Measurements from ENCODE around the gene OTC.

The OTC gene

DNA sequence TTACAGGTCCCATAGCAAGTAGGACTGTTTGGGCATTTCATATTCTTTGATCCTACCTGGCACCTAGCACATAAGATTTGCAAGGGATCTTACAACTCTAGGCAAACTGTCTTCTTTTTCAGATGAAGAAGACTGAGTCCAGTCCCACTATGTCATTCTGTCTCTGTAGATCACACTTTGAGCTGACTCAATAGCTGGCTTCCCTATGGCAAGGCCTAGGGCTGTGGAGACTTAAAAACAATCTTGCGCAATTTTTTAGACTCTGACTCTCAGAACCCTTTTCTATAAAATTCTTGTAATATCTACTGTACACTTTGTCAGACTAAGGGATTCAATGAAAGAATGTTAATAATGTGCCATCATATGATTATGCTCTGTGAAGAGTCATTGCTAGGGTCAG is 26.7 kb downstream of the OTC start:
- no peak overlapping the region for H3K9ac ChIP-seq (ENCODE audit: low read depth in 1 of 2, low read length in 2 of 2)
- H3K4me3 ChIP-seq (ENCODE audit: low read length in 2 of 2): no peak overlapping the region
- no peak overlapping the region for H3K27ac ChIP-seq (ENCODE audit: low read depth in 2 of 2, low read length in 2 of 2)
- H3K4me1 ChIP-seq (ENCODE audit: control insufficient read depth in 2 of 2, insufficient read depth in 2 of 2, low read length in 2 of 2): no peaks in the 10 kb centered on the region
- peaks cover 2 to 7% of the 10 kb centered on the region in 2 donors for H3K27me3 ChIP-seq (ENCODE audit: control insufficient read depth in 2 of 2, insufficient read depth in 2 of 2, low read length in 2 of 2)
- H3K36me3 ChIP-seq (ENCODE audit: control insufficient read depth in 2 of 2, insufficient read depth in 2 of 2, low read length in 2 of 2): no peaks in the 10 kb centered on the region
- H3K9me3 ChIP-seq (ENCODE audit: control insufficient read depth in 2 of 2, low read length in 2 of 2): no peaks in the 10 kb centered on the region

DNA sequence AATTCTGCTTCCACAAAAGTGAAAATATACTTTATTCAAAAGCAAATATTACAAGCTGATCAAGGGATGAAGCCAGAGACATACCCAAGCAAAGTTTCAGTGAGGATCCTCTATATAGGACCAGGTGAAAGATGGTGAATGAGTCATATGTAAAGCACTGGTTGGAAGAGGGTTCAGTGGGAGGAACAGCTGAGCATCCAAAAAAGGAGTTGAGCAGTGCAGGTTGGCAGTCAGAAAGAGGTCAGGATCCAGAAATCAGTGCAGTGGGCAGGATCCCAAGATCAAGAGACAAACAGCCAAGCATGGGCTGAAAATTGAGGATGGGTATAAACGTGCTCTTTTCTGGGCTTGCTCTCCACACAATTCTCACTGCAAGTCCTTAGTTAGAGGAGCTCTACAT is 30.3 kb downstream of the OTC start:
- H3K9ac ChIP-seq (ENCODE audit: low read depth in 1 of 2, low read length in 2 of 2): no peak overlapping the region
- peaks cover 2 to 5% of the 10 kb centered on the region in 2 donors for H3K27me3 ChIP-seq (ENCODE audit: control insufficient read depth in 2 of 2, insufficient read depth in 2 of 2, low read length in 2 of 2)
- H3K4me3 ChIP-seq (ENCODE audit: low read length in 2 of 2): no peak overlapping the region
- no peaks in the 10 kb centered on the region for H3K36me3 ChIP-seq (ENCODE audit: control insufficient read depth in 2 of 2, insufficient read depth in 2 of 2, low read length in 2 of 2)
- peaks cover 0 to 2% of the 10 kb centered on the region in 2 donors for H3K9me3 ChIP-seq (ENCODE audit: control insufficient read depth in 2 of 2, low read length in 2 of 2)
- no peaks in the 10 kb centered on the region for H3K4me1 ChIP-seq (ENCODE audit: control insufficient read depth in 2 of 2, insufficient read depth in 2 of 2, low read length in 2 of 2)
- no peak overlapping the region for H3K27ac ChIP-seq (ENCODE audit: low read depth in 2 of 2, low read length in 2 of 2)

GRCh38 chrX:38400389-38400910 is 48.0 kb downstream of the OTC start:
- no peak overlapping the region for H3K4me3 ChIP-seq (ENCODE audit: low read length in 2 of 2)
- peaks cover 0 to 3% of the 10 kb centered on the region in 2 donors for H3K27me3 ChIP-seq (ENCODE audit: control insufficient read depth in 2 of 2, insufficient read depth in 2 of 2, low read length in 2 of 2)
- no peak overlapping the region for H3K27ac ChIP-seq (ENCODE audit: low read depth in 2 of 2, low read length in 2 of 2)
- no peaks in the 10 kb centered on the region for H3K36me3 ChIP-seq (ENCODE audit: control insufficient read depth in 2 of 2, insufficient read depth in 2 of 2, low read length in 2 of 2)
- no peak overlapping the region for H3K9ac ChIP-seq (ENCODE audit: low read depth in 1 of 2, low read length in 2 of 2)
- no peaks in the 10 kb centered on the region for H3K9me3 ChIP-seq (ENCODE audit: control insufficient read depth in 2 of 2, low read length in 2 of 2)
- H3K4me1 ChIP-seq (ENCODE audit: control insufficient read depth in 2 of 2, insufficient read depth in 2 of 2, low read length in 2 of 2): no peaks in the 10 kb centered on the region

DNA sequence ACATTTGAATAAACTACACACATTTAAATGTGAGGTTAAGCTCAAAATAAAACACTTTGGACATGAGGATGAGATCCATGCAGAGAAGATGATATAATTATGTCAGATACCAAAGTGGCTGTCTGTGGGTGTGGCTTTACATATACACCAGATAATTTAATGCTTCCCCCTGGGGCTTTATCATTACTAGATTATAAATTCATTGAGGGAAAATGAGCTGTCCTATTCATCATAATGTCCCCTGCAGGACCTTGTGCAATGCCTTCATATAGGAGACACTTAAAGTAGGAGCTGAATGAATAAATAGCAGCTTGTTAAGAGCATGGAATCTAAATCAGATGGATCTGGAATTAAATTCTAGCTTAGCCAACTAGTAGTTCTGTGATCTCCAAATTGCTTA is 49.7 kb downstream of the OTC start:
- Histone ChIP-seq H3K4me3 (ENCODE audit: low read length in 2 of 2) (no peak overlapping the region), H3K9me3 (ENCODE audit: control insufficient read depth in 2 of 2, low read length in 2 of 2) (no peaks in the 10 kb centered on the region), H3K9ac (ENCODE audit: low read depth in 1 of 2, low read length in 2 of 2) (no peak overlapping the region), H3K36me3 (ENCODE audit: control insufficient read depth in 2 of 2, insufficient read depth in 2 of 2, low read length in 2 of 2) (no peaks in the 10 kb centered on the region), H3K4me1 (ENCODE audit: control insufficient read depth in 2 of 2, insufficient read depth in 2 of 2, low read length in 2 of 2) (no peaks in the 10 kb centered on the region), H3K27me3 (ENCODE audit: control insufficient read depth in 2 of 2, insufficient read depth in 2 of 2, low read length in 2 of 2) (peaks cover 3% of the 10 kb centered on the region in 2 donors), H3K27ac (ENCODE audit: low read depth in 2 of 2, low read length in 2 of 2) (no peak overlapping the region)

DNA sequence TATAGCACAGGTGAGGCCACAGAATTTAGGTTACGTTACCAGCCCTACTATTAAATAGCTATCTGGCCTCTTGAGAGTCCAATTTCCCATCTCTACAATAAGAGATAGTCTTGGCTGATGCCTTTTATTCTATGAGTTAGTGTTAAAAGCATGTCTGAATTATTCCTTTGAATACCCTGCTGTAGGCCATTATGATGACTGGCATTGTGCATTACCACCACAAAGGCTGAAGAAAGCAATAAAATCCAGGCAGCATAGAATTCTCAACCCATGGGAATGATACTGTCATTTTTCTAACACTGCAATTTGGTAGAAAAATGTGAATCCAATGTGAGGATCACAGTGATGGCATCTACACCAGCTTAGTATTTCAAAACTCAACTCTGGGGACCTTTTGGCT is 51.4 kb downstream of the OTC start:
- no peaks in the 10 kb centered on the region for H3K4me1 ChIP-seq (ENCODE audit: control insufficient read depth in 2 of 2, insufficient read depth in 2 of 2, low read length in 2 of 2)
- H3K4me3 ChIP-seq (ENCODE audit: low read length in 2 of 2): no peak overlapping the region
- H3K36me3 ChIP-seq (ENCODE audit: control insufficient read depth in 2 of 2, insufficient read depth in 2 of 2, low read length in 2 of 2): no peaks in the 10 kb centered on the region
- no peaks in the 10 kb centered on the region for H3K9me3 ChIP-seq (ENCODE audit: control insufficient read depth in 2 of 2, low read length in 2 of 2)
- peaks cover 3 to 5% of the 10 kb centered on the region in 2 donors for H3K27me3 ChIP-seq (ENCODE audit: control insufficient read depth in 2 of 2, insufficient read depth in 2 of 2, low read length in 2 of 2)
- no peak overlapping the region for H3K9ac ChIP-seq (ENCODE audit: low read depth in 1 of 2, low read length in 2 of 2)
- no peak overlapping the region for H3K27ac ChIP-seq (ENCODE audit: low read depth in 2 of 2, low read length in 2 of 2)

DNA sequence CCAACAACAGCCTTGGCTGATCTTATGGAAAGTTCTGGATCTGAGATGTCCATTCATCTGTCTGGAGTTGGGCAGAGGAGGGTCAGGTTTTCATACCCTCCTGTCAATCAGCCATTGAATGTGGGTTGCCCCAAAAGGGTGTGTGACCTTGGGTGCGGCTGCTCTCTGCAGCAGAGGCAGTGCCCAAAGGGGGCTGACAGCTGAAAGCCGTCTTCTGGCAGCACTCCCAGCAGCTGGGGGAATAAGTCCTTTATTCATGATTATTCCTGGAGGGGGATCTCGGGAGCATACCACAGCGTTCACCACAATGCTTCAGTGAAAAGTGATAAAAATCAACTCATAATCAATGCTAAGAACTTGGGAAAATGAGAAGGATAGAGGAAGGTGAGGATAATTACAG is 54.7 kb downstream of the OTC start:
- no peaks in the 10 kb centered on the region for H3K9me3 ChIP-seq (ENCODE audit: control insufficient read depth in 2 of 2, low read length in 2 of 2)
- H3K4me1 ChIP-seq (ENCODE audit: control insufficient read depth in 2 of 2, insufficient read depth in 2 of 2, low read length in 2 of 2): no peaks in the 10 kb centered on the region
- H3K27ac ChIP-seq (ENCODE audit: low read depth in 2 of 2, low read length in 2 of 2): no peak overlapping the region
- peaks cover 2 to 3% of the 10 kb centered on the region in 2 donors for H3K27me3 ChIP-seq (ENCODE audit: control insufficient read depth in 2 of 2, insufficient read depth in 2 of 2, low read length in 2 of 2)
- no peak overlapping the region for H3K4me3 ChIP-seq (ENCODE audit: low read length in 2 of 2)
- H3K36me3 ChIP-seq (ENCODE audit: control insufficient read depth in 2 of 2, insufficient read depth in 2 of 2, low read length in 2 of 2): no peaks in the 10 kb centered on the region
- H3K9ac ChIP-seq (ENCODE audit: low read depth in 1 of 2, low read length in 2 of 2): no peak overlapping the region

DNA sequence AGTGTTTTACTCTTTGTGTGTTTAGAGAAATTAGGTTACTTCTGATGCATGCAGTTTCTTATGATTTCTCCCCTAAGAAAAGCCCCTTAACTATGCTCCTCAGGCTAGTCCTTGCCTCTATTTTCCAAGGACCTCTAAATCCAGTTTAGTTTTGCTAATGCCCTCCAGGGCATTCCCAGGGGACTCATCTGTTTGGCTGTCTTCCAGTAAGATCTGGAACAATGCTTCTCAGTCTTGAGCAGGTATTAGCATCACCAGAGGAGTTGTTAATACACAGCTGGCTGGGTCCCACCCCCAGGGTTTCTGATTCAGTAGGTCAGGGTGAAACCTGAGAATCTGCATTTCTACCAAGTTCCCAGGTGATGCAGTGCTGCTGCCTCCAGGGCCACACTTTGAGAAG is 56.9 kb downstream of the OTC start:
- H3K27me3 ChIP-seq (ENCODE audit: control insufficient read depth in 2 of 2, insufficient read depth in 2 of 2, low read length in 2 of 2): peaks cover 2 to 3% of the 10 kb centered on the region in 2 donors
- no peaks in the 10 kb centered on the region for H3K4me1 ChIP-seq (ENCODE audit: control insufficient read depth in 2 of 2, insufficient read depth in 2 of 2, low read length in 2 of 2)
- H3K9me3 ChIP-seq (ENCODE audit: control insufficient read depth in 2 of 2, low read length in 2 of 2): no peaks in the 10 kb centered on the region
- no peak overlapping the region for H3K9ac ChIP-seq (ENCODE audit: low read depth in 1 of 2, low read length in 2 of 2)
- H3K4me3 ChIP-seq (ENCODE audit: low read length in 2 of 2): no peak overlapping the region
- no peak overlapping the region for H3K27ac ChIP-seq (ENCODE audit: low read depth in 2 of 2, low read length in 2 of 2)
- H3K36me3 ChIP-seq (ENCODE audit: control insufficient read depth in 2 of 2, insufficient read depth in 2 of 2, low read length in 2 of 2): no peaks in the 10 kb centered on the region

GRCh38 chrX:38426785-38427184 is 74.4 kb downstream of the OTC start:
- Histone ChIP-seq H3K4me3 (ENCODE audit: low read length in 2 of 2) (no peak overlapping the region), H3K27ac (ENCODE audit: low read depth in 2 of 2, low read length in 2 of 2) (no peak overlapping the region), H3K27me3 (ENCODE audit: control insufficient read depth in 2 of 2, insufficient read depth in 2 of 2, low read length in 2 of 2) (peaks cover 0 to 8% of the 10 kb centered on the region in 2 donors), H3K4me1 (ENCODE audit: control insufficient read depth in 2 of 2, insufficient read depth in 2 of 2, low read length in 2 of 2) (no peaks in the 10 kb centered on the region), H3K9ac (ENCODE audit: low read depth in 1 of 2, low read length in 2 of 2) (no peak overlapping the region), H3K36me3 (ENCODE audit: control insufficient read depth in 2 of 2, insufficient read depth in 2 of 2, low read length in 2 of 2) (no peaks in the 10 kb centered on the region), H3K9me3 (ENCODE audit: control insufficient read depth in 2 of 2, low read length in 2 of 2) (no peaks in the 10 kb centered on the region)

DNA sequence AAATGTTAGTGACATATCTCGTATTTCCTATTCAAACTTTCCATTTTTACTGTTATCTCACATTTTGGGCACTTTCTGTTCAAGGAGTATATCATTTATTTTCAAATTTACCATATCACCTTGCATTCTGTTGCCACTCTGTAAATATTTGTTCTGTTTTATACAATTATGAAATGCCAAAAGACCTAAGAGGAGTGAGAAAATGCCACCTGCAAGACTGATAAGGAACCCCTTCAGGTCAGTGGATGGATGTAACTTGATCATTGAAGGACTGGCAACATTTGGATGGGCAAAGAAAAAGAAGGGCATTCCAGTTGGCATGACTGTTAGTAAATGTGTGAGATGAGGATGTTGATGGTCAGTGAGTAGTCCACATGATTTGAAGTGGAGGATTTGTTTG is 79.1 kb downstream of the OTC start:
- Histone ChIP-seq H3K9ac (ENCODE audit: low read depth in 1 of 2, low read length in 2 of 2) (no peak overlapping the region), H3K4me3 (ENCODE audit: low read length in 2 of 2) (no peak overlapping the region), H3K36me3 (ENCODE audit: control insufficient read depth in 2 of 2, insufficient read depth in 2 of 2, low read length in 2 of 2) (no peaks in the 10 kb centered on the region), H3K27ac (ENCODE audit: low read depth in 2 of 2, low read length in 2 of 2) (no peak overlapping the region), H3K27me3 (ENCODE audit: control insufficient read depth in 2 of 2, insufficient read depth in 2 of 2, low read length in 2 of 2) (peaks cover 0 to 6% of the 10 kb centered on the region in 2 donors), H3K4me1 (ENCODE audit: control insufficient read depth in 2 of 2, insufficient read depth in 2 of 2, low read length in 2 of 2) (no peaks in the 10 kb centered on the region), H3K9me3 (ENCODE audit: control insufficient read depth in 2 of 2, low read length in 2 of 2) (no peaks in the 10 kb centered on the region)

GRCh38 chrX:38435130-38435529 is 82.7 kb downstream of the OTC start:
- peaks cover 4 to 6% of the 10 kb centered on the region in 2 donors for H3K27me3 ChIP-seq (ENCODE audit: control insufficient read depth in 2 of 2, insufficient read depth in 2 of 2, low read length in 2 of 2)

DNA sequence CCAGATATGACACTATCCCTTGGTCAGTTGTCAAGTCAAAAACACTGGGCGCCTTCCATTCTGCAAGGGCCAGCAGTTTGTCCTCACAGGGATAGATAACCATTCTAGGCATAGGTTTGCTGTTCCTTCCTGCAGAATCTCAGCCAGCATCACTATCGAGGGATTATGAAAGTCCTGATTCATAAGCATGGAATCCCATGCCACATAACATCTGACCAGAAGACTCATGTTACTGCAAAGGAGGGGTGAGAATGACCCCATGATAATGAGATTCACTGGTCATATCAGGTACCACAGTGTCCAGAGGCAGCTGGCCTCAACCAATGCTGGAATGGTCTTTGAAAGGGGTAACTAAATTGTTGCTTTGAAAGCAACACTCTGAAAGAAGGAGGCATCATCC is 84.7 kb downstream of the OTC start:
- no peaks in the 10 kb centered on the region for H3K4me1 ChIP-seq (ENCODE audit: control insufficient read depth in 2 of 2, insufficient read depth in 2 of 2, low read length in 2 of 2)
- peaks cover 0 to 4% of the 10 kb centered on the region in 2 donors for H3K27me3 ChIP-seq (ENCODE audit: control insufficient read depth in 2 of 2, insufficient read depth in 2 of 2, low read length in 2 of 2)
- H3K9me3 ChIP-seq (ENCODE audit: control insufficient read depth in 2 of 2, low read length in 2 of 2): no peaks in the 10 kb centered on the region
- H3K27ac ChIP-seq (ENCODE audit: low read depth in 2 of 2, low read length in 2 of 2): no peak overlapping the region
- H3K36me3 ChIP-seq (ENCODE audit: control insufficient read depth in 2 of 2, insufficient read depth in 2 of 2, low read length in 2 of 2): no peaks in the 10 kb centered on the region
- no peak overlapping the region for H3K9ac ChIP-seq (ENCODE audit: low read depth in 1 of 2, low read length in 2 of 2)
- H3K4me3 ChIP-seq (ENCODE audit: low read length in 2 of 2): no peak overlapping the region

More at GRCh38 chrX:38435130-38435529, 82.7 kb downstream of the OTC start:
- Histone ChIP-seq H3K4me3 (ENCODE audit: low read length in 2 of 2) (no peak overlapping the region), H3K27ac (ENCODE audit: low read depth in 2 of 2, low read length in 2 of 2) (no peak overlapping the region), H3K36me3 (ENCODE audit: control insufficient read depth in 2 of 2, insufficient read depth in 2 of 2, low read length in 2 of 2) (no peaks in the 10 kb centered on the region), H3K9me3 (ENCODE audit: control insufficient read depth in 2 of 2, low read length in 2 of 2) (no peaks in the 10 kb centered on the region), H3K9ac (ENCODE audit: low read depth in 1 of 2, low read length in 2 of 2) (no peak overlapping the region), H3K4me1 (ENCODE audit: control insufficient read depth in 2 of 2, insufficient read depth in 2 of 2, low read length in 2 of 2) (no peaks in the 10 kb centered on the region)

All from mucosa of rectum (tissue), 2 donors.